GM19372 (cell line): Measurements from ENCODE around the gene RAB36.

Source experiments
- ATAC-seq: cut with Tn5 transposase; IDR thresholded peaks from one replicate; pipeline ENCODE4 v1.9.1; 2021; ENCODE audit warnings: mild to moderate bottlenecking, low read depth, moderate library complexity; ENCODE audit not compliant: unreplicated experiment

The RAB36 gene, protein sequence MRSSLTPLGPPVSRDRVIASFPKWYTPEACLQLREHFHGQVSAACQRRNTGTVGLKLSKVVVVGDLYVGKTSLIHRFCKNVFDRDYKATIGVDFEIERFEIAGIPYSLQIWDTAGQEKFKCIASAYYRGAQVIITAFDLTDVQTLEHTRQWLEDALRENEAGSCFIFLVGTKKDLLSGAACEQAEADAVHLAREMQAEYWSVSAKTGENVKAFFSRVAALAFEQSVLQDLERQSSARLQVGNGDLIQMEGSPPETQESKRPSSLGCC

GRCh38 chr22:23144932-23145877, at the start of gene RAB36:
TSS of gene RAB36 (plus strand) at chr22:23145477. CDS start at chr22:23146617, 1,140 bp downstream.
- ATAC-seq, result no peak

GRCh38 chr22:23095733-23096342, 49.4 kb upstream of the RAB36 start:
- ATAC-seq, result no peak

DNA sequence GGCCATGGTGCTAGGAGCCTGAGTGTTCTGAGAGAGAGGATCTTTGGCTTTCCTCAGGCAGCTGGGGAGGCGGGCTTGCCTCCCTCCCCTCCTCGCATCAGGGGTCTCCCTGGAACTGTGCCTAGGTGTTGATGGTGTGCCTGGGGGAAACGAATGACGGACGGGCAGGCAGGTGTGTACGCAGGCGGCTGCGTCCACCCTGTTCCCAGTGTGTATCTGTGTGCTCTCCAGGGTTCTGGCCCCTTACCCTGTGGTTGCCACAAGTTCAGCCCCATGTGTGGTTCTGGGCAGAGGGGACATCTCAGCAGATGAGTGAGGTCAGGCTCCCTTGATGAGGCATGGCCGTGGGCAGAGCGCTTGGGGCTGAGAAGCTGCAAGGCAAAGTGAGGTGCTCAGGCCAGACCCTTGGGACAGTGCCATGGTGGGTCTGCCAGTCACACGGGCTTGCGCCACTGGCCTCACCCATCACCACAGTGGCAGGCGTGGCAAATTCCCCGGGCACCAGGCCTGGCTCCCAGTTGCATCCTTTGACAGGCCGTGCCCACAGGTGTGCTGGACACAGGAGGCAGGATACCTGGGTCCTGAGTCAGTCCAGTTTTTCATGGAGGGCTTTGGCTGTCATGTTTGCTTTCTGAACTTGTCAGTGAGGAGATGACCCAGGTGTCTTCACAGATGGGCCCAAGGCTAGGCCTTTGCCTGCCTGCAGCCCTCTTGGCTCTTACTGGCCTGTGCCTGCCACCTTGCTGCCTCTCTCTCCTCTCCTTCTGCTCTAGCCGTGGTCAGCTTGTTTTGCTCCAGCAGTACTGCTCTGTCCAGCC, 47.7 kb upstream of the RAB36 start:
- ATAC-seq, result no peak

DNA sequence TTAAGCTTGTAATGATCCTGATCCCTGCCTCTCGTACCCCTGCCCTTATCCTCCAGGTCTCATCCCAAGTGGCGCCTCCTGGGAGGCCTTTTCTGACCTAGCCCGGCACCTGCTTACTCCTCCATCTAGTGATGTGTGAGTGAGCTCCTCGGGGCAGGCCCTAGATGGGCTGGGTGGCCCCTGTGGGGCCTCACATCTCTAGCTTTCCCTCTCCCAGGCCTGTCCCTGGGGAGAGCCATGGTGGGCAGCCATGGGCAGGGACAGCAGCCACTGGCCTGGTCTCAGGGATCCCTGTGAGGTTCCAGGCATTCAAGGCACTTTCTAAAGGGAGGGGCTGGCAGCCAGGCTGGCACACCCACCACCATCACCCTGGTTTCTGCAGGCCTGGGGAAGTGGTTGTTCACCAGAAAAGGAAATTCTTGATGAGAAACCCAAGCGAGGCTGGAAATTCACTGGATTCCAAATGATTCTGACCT, 47.0 kb upstream of the RAB36 start:
- ATAC-seq, result no peak

DNA sequence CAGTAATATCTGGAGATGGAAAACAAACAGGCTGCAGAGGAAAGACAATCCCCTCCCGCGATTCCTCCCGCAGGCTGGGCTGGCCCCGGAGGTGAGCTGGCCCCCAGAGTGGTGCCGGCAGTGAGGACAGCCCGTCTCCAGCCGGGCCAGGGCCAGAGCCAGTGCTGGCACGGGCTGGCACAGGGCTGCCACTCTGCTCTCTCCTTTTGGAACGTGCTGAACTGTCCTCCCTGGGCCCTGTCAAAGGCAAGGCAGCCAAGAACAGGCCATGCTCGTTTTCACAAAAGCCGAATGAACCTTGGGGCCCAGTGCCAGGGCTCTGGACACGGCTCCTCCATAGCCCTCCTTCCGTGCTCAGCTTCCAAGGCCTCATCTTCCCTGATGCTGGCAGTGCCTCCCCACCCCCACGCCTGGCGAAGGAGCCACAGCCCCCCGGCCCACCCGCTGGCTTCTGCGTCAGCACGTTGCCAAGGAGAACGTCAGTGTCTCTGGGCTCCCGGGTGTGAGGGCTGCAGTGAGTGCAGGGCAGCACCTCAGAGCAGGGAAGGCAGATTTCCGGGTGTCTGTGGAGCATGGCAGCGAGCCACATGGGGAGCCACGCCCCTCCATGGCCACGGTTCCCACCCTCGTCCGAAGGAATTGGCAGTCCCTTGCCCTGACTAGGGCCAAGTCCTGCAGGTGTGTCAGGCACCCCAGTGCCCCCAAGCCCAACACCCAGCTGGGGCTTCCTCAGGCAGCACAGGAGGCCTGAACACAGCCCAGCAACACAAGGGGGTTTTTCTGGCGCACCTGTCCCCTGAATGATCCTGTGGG, 46.4 kb upstream of the RAB36 start:
- ATAC-seq, result no peak

- no peak for ATAC-seq
Measured at GRCh38 chr22:23099531-23099804, 45.8 kb upstream of the RAB36 start.

GRCh38 chr22:23100124-23100801, 45.0 kb upstream of the RAB36 start:
- no peak for ATAC-seq

DNA sequence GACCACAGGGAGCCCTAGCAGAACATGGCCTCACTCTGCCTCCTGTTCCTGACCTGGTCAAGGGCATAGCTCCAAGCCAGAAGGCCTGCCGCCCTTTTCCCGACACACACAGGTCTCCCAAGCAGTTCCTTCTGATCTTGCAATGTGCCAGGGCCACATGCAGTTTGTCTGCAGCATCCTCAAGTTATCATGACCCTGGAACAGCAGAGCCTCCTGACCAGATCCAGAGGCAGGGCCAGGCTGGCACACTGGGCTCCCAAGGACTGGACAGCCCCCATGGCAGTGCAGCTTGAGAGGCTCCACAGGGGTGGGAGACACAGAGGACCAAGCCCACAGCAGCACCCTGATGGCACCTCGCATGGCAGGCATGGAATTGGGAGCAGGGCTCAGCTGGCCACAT, 43.8 kb upstream of the RAB36 start:
- no peak for ATAC-seq

GRCh38 chr22:23102002-23102655, 43.1 kb upstream of the RAB36 start:
- ATAC-seq, result no peak

DNA sequence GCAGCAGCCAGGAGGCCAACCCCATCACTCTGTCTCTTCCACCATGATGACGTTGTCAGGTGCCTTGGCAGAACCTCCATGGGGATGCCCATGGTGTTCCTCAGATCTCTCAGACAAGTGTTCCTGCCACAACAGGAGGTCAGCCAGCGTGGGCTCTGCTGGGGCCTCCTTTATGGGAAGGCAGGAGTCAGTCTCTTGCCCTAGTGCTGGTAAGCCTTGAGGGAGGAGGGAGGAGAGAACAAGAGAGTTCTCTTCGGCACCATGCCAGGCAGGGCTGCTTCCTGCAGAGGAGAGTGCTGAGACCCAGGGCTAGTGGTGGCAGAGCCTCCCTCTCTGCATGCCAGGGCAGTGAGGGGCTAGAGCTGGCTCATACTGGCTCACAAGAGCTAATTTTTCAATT, 42.5 kb upstream of the RAB36 start:
- no peak for ATAC-seq

DNA sequence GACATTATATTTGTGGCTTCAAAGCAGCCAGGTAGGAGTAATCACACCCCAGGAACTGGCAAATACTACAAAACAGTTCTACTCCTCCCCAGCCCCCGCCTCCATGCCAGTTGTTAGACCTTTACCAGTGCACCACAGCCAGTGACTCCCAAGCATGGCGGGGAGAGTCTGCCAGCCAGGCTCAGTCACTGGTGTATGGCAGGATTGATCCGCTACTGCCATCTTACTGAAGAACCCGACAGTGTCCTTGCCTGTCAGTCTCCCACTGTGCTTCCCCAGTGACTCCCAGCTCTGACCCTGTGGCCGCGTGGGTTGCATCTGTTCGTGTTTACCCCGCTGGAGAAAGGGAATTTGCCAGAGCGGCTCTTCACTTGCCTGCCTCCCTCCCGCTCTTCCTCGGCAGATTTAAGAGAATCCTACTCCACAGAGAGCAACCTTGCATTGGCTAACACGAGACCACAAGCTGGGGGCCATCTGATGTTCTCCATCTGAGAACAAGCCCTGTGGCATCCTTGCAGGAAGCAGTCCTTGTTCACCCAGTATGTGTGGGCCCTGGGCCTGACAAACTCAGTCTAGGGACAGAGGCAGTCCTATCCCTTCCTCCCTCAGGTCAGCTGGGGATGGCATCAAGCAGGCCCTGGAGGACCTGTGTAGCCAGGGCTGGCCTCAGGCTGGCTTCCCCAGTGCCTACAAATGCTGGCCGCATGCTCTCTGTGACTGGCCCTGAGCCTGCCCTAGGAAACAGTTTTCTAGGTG, 41.9 kb upstream of the RAB36 start:
- ATAC-seq, result no peak

GRCh38 chr22:23104187-23104971, 40.9 kb upstream of the RAB36 start:
- no peak for ATAC-seq

DNA sequence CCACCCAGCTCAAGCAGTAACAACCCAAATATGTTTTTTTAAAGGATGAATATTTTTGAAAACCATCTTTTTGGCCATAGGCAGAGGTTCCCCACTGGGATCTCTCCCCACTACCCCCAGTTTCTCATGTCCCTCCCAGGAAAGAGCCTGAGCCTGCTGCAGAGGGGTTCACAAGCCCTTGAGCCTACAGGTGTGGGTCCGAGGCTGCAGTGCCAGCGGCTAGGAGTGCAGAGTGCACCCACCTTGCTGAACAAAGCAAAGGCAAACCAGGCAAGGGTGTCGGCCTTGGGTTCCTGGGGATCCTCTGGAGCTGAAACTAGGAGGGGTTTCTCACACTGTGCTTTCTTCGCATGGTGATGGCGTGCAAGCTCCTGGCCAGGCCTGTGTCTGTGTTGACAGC, 40.0 kb upstream of the RAB36 start:
- no peak for ATAC-seq

DNA sequence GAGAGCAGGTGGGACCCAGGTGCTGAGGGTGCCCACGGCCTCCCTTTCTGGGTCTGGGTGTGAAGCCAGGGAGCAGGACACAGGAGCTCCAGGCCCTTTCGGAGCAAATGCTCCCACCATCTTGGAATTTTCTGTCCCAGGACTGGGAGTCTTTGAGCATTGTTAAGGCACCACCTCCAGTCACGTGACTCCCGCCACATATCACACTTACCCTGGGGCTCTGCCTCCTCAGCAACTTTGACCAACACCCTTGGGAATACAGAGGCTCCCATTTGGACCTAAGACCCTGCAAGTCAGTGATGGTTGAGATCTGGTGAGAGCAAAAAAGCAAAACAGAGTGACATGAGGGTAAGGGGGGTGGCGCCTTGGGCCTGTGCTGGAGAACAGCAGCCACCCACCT, 39.4 kb upstream of the RAB36 start:
- ATAC-seq, result no peak

GRCh38 chr22:23106344-23106743, 38.9 kb upstream of the RAB36 start:
- ATAC-seq, result no peak

GRCh38 chr22:23106906-23107367, 38.3 kb upstream of the RAB36 start:
- ATAC-seq, result no peak
